Measurements from ENCODE around the gene ST3GAL3. TPM values are rescaled to one million over a fixed set of nuclear protein-coding genes. Genes with fewer than 3 reads are reported as not detected.

Gene ST3GAL3
- total and polyA plus RNA-seq, 12 donors, result 14.5 to 39.3 (median 31.7) TPM

DNA sequence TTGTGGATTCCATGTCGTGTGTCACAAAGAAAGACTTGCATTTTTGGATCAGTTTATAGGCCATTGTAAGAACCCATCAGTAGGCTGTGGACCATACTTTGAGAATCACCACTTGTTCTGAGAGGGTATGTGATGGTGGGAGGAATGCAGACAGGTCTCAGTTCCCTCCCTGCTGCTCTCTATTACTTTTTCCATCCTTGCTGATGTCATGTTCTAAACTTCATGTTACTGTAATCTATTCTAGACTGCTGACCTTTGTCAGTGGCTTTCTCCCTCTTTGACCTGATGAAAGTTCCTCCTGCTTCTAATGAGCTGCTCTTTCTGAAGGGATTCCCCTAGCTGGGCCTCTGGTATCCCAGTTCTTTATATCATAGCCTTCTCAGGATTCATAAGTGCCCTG is 46.1 kb downstream of the ST3GAL3 start:
- Histone ChIP-seq H3K9me3 (no peaks in the 10 kb centered on the region), H3K27ac (no peak overlapping the region), H3K27me3 (no peaks in the 10 kb centered on the region), H3K4me3 (no peak overlapping the region), H3K36me3 (peaks cover 0 to 9% (median 0%) of the 10 kb centered on the region in 9 donors), H3K4me1 (no peaks in the 10 kb centered on the region)
- no peak for DNase-seq
- intact Hi-C loops (cut with DNase I), result loop anchor here in 1 of 10 donors (10.0 kb wide), 1 partner anchor 219 kb away; the partner anchor contains the start of gene PTPRF
- peak in 1 of 8 donors; percentile 41 for ATAC-seq
- TF ChIP-seq, protein P1, sequence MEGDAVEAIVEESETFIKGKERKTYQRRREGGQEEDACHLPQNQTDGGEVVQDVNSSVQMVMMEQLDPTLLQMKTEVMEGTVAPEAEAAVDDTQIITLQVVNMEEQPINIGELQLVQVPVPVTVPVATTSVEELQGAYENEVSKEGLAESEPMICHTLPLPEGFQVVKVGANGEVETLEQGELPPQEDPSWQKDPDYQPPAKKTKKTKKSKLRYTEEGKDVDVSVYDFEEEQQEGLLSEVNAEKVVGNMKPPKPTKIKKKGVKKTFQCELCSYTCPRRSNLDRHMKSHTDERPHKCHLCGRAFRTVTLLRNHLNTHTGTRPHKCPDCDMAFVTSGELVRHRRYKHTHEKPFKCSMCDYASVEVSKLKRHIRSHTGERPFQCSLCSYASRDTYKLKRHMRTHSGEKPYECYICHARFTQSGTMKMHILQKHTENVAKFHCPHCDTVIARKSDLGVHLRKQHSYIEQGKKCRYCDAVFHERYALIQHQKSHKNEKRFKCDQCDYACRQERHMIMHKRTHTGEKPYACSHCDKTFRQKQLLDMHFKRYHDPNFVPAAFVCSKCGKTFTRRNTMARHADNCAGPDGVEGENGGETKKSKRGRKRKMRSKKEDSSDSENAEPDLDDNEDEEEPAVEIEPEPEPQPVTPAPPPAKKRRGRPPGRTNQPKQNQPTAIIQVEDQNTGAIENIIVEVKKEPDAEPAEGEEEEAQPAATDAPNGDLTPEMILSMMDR (IDR thresholded peaks at IDR 0.05), result no peak
- 81 to 83% methylated on average over 1 of the region's 1 CpG for WGBS, 2 donors

DNA sequence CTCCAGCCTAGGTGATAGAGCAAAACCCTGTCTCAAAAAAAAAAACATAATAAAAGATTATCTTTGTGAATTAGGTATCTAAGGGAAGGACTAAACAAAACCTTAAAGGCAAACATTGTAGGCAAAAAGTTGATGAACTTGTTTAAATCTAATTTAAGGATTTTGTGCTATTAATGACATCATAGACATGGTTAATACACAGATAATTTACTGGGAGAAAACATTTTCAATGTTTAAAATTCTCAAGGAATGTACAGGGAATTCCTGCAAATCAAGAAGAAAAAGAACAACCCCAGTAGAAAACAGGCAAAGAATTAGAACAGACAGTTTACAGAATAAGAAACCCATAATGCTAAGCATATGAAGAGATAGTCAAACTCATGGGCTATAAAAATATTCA is 47.6 kb downstream of the ST3GAL3 start:
- TF ChIP-seq, protein P1 (IDR thresholded peaks at IDR 0.05), result no peak
- H3K4me3 ChIP-seq, result no peak overlapping the region
- peaks cover 0 to 9% (median 0%) of the 10 kb centered on the region in 9 donors for H3K36me3 ChIP-seq
- DNase-seq (no peak), ATAC-seq (no peak)
- intact Hi-C loops (cut with DNase I), result loop anchor here in 1 of 10 donors (10.0 kb wide), 1 partner anchor 220 kb away; the partner anchor contains the start of gene PTPRF
- no peaks in the 10 kb centered on the region for H3K4me1 ChIP-seq
- no peaks in the 10 kb centered on the region for H3K27me3 ChIP-seq
- no peaks in the 10 kb centered on the region for H3K9me3 ChIP-seq
- no peak overlapping the region for H3K27ac ChIP-seq

DNA sequence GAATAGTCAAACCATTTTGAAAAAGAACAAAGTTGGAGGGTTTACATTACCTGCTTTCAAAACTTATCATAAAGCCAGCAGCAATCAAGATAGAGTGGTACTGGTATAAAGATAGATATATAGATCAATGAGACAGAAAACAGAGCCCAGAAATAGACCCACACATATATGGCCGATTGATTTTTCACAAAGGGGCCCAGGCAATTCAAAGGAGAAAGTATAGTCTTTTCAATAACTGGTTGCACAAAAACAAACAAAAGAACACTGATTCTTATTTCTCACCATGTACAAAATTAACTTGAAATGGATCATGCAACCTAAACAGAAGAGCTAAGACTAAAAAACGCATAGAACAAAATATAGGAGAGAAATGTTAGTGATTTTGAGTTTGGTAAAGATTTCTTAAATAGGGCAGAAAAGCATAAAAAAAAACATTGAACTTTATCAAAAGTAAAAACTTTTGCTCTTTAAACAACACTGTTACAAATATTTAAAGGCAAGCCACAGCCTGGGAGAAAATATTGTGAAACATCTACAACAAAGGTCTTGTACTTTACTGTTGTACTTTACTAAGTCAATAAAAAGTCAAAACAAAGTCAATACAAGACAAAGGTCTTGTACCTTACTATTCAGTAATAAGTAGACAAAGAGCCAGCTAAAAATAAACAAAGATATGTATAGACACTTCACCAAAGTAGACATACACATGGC is 50.2 kb downstream of the ST3GAL3 start:
- 90 to 94% methylated on average over 2 of the region's 2 CpGs for WGBS, 2 donors
- TF ChIP-seq, protein P1 (IDR thresholded peaks at IDR 0.05), result no peak
- peaks cover 0 to 5% (median 0%) of the 10 kb centered on the region in 9 donors for H3K4me1 ChIP-seq
- no peak overlapping the region for H3K27ac ChIP-seq
- H3K9me3 ChIP-seq, result no peaks in the 10 kb centered on the region
- no peak for ATAC-seq
- H3K36me3 ChIP-seq, result peaks cover 0 to 9% (median 0%) of the 10 kb centered on the region in 9 donors
- no peak overlapping the region for H3K4me3 ChIP-seq
- intact Hi-C loops (cut with DNase I), result loop anchor here in 1 of 10 donors (10.0 kb wide), 1 partner anchor 223 kb away; the partner anchor contains the start of gene PTPRF
- DNase-seq, result no peak
- H3K27me3 ChIP-seq, result no peaks in the 10 kb centered on the region

DNA sequence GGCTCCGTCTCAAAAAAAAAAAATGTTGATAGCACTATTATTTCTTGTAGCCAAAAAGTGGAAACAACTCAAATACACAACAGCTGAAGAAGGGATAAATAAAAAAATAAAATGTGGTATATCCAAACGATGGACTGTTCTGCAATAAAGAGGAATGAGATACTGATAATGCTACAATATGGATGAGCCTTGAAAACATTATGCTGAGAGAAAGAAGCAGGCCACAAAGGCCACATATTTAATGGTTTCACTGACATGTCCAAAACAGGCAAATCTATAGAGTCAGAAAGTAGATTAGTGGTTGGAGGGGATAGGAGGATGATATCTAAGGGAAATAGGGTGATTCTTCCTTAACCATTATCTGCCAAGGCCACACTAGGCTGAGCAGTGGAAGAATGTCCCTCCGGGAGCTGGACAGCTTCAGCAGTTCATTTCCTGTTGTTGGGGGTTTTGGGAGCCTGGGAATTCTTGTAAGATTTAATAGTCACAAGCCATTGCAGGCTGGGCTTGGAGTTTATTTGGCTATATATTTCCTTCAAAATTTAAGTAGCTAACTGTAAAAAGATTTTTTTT is 53.5 kb downstream of the ST3GAL3 start:
- intact Hi-C loops (cut with DNase I), result loop anchor here in 9 of 10 donors (5.0 to 10.0 kb wide), 9 partner anchors 131 to 286 kb away; partner anchors contain the start of gene SLC6A9 (in 2 of the 9)
- no peak overlapping the region for H3K4me3 ChIP-seq
- ATAC-seq, result no peak
- peaks cover 0 to 19% (median 10%) of the 10 kb centered on the region in 9 donors for H3K4me1 ChIP-seq
- no peaks in the 10 kb centered on the region for H3K36me3 ChIP-seq
- H3K9me3 ChIP-seq, result no peaks in the 10 kb centered on the region
- no peaks in the 10 kb centered on the region for H3K27me3 ChIP-seq
- TF ChIP-seq, protein P1 (IDR thresholded peaks at IDR 0.05), result no peak
- WGBS, 2 donors, result 54 to 58% methylated on average over 3 of the region's 3 CpGs
- H3K27ac ChIP-seq, result no peak overlapping the region
- DNase-seq, result no peak
